ENCODE data around the gene GSX1.
"Not testable (repeated sequence)": the region's sequence is repeated elsewhere in the genome, so short reads cannot be mapped to it uniquely, and the experiment has no call there.

The GSX1 gene

DNA sequence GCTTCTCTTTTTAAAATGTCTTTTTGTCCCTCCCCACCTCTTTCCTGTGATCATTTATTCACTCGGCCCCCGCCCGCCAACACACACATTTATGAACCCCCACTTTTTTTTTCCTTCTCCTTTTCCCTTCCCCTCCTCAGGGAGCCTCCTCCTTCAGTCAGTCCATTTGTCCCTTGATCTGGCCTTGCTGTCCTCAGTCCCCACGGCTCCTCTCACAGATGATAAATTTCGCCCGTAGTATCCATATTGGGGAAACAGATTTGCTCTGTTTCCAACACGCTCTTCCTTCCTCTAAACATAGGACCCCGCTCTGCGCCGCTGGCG is 2.0 kb downstream of the GSX1 start:
- no peak for DNase-seq (ENCODE audit: low read depth in 2 of 2)

DNA sequence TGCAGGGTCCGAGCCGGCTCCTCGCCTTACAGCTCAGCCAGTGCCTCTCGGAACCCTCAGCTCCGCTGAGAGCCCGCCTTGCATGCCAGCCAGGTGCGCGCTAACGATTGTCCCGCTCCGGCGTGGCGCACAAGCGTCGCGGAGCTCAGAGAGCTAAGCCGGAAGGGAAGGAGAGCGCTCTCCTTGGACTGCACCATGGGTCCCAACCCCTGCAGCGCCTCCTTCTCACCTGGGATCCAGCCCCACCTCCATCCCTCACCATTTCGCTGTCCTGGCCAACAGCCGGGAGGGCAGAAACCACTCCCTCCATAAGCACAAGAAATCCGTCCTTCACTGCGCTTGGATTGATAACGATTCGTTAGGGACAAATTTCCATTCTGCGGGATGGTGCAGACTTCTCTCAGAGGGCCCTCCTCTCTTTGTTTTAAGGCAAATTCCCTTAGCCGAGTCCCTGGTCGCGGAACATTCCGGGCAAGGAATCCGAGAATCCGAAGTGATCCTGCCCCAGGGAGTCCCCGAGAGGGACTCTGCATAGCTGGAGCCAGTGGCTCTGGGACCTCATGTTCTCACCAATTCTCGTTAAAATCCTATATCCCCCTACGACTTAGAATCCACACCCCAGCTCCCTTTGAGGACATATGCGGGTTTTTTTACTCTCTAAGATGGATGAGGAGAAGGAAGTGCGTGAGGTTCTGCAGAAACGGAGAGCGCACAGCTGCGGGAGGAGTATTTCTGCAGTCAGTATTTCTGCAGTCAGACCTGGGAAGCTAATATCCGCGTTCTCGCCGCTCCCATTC is 2.8 kb downstream of the GSX1 start:
- no peak for DNase-seq (ENCODE audit: low read depth in 2 of 2)

DNA sequence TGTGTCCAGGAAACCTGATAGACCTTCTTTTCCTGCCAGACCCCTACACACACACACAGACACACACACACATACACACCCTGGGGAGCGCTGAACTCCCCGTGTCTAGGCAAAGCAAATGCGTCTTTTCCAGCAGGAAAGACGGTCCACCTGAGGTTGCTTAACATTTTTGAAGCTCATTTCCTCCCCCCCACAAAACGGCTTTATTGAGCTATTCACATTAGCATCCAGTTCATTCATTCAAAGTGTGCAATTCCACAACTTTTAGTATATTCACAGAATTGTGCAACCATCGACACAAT is 3.4 kb downstream of the GSX1 start:
- DNase-seq (ENCODE audit: low read depth in 2 of 2), result no peak

DNA sequence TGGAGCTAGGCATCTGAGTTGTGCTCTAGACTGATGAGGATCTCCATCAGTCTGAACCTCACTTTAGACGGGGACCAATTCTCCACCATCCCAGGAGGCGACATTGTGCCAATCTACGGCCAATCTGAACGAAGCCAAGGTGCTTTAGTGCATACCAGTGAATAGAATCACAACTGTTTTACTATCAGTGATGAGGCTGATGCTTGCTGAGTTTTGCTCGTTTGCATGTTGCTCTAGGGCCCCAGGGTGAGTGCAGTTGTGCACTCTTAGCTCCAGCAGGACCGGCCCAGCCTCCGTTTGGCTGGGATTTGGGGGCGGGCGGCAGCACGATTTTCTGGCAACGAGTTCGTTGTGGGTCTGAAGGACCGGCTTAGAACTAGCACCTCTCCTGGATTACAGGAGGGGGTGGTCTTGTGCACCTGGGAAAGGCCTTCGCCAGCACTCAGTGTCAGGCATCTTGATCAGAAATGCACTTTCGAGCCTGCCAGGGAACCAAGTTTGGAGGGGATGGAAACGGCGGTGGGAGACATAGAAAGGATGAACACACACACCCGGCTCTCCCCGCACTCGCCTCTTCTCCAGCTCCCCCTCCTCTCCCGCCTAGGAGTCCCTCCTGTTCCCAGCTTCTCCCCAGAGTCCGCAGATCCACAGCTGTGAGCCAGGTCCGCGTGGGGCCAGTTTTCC is 4.4 kb downstream of the GSX1 start:
- DNase-seq (ENCODE audit: low read depth in 2 of 2), result no peak

DNA sequence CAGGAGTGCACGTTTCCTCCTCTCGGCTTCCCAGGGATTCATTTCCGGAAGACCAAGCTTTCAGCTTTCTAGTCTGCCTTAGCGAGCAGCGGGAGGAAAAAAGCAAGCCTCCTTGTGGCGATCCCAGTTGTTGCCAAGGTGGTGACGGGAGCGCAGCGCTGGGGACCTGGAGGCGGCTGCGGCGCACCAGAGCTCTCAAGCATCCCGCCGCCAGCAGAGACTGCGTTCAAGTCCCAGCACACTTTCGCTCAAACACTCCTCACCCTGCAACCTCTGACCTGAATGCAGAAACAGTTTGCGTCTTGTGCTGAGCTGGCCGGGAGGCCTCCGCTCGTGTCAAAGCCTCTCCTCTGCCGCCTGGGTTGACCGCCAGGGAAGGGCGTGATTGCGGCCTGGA is 4.9 kb downstream of the GSX1 start:
- DNase-seq (ENCODE audit: low read depth in 2 of 2), result no peak

DNA sequence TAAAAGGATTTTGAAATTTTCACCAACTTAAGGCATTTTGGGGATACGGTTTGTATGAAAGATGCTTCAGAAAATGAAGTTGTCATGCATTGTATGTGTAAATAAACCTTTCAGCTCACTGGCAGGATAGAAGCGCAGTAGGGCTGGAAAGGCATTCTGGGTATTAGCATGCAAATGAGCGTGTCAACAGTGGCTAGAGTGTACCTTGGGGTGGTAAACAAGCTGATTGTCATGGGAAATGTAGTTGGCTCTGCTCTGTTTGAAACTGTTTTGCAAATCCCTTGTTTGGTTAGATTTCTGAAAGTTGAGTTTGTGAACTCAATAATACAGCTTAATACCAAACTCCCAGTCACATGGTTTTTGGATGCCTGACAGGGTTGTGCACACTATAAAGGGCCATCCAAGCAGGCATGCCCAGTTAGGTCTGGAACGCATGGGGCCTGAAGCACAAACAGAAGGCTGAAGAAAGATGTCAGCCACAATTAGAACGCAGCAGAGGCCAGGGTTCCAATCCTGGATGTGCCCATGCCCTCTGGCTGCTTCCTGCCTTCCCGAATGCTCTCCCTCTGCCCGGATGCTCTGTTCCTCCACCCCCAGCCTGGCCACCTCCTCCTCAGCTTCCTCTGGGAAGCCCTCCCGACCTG is 14.6 kb downstream of the GSX1 start:
- DNase-seq (ENCODE audit: low read depth in 2 of 2), result no peak

DNA sequence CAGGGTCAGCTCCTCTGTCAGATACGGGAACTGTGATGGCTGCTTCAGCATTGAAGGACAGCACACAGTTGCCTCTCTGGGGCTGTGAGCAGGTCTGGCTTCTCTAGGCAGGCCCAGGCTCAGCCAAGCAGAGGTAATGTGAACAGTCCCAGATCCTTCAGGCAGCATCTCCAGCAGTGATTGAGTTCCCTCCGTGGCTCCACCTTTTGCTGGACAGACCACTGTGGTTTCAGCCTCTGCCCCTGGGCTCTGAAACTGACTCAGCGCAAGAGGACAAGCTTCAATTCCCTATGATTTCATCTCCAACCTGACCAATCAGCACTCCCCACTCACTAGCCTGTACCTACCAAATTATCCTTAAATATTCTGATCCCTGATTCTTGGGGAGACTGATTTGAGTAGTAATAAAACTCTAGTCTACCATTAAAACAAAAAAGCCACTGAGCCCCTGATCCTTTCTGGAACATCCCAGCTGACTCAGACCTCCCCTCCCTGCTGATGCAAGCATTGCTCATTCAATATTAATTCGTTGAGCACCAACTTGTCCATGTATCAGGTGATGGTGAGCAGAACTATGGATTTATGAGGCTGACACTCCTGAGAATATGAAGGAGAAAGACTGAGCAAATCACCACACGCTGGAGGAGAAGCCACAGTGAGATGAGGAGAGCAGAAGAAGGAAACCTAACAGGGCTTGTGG is 16.7 kb downstream of the GSX1 start:
- DNase-seq (ENCODE audit: low read depth in 2 of 2), result no peak

DNA sequence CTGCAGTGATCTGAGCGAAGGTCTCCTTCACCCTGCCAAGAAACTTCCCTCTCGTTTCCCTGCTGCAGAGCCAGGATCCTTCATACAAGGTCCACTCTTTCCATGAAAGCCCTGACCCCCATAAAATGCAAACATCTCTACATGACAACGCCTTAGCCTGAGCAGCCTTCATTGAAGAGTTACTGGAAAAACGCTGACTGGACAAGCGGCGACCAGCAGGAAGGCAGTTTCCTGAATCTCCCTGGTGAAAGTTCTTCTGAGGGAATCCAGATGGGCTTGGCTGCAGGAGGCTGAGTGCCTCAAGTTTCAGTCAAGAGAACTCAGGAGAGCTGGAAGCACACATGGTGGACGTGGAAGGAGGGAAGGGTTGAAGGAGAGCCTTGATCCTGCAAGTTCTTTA is 17.7 kb downstream of the GSX1 start:
- DNase-seq (ENCODE audit: low read depth in 2 of 2), result no peak

DNA sequence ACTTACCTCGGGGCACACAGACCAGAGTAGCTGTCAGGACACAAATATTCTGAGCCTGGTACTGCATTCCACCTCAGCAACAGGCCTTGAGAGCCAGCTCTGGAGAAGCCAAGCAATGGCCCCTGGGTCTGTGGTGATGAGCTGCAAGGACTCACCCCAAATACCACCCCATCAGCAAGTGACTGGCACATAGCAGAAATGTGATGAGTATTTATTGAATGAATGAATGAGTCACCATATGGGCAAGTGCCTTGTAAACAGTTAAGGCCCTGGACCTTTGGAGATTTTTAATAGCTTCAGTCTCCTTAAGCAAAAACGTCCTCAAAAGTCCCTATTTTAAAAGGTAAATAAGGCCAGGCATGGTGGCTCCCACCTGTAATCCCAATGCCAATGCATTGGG is 18.2 kb downstream of the GSX1 start:
- DNase-seq (ENCODE audit: low read depth in 2 of 2), result no peak

DNA sequence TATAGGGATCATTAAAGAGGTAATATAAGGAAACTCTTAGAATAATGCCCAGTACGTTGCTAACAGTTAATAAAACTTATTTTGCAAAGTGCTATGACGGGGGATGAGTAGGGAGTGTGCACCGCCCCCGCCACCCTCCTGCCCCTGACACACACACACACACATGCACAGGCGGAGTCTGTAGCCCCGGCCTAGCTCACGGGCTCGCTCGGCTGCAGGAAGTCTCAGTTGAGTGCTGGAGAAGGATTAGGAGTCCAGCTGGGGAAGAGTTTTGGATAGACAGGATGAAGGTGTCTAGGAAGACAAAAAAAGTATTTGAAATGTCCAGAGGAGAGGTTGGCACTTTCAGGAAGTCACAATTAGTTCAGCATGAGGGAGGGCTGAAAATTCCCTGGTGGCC is 21.5 kb downstream of the GSX1 start:
- no peak for DNase-seq (ENCODE audit: low read depth in 2 of 2)

DNA sequence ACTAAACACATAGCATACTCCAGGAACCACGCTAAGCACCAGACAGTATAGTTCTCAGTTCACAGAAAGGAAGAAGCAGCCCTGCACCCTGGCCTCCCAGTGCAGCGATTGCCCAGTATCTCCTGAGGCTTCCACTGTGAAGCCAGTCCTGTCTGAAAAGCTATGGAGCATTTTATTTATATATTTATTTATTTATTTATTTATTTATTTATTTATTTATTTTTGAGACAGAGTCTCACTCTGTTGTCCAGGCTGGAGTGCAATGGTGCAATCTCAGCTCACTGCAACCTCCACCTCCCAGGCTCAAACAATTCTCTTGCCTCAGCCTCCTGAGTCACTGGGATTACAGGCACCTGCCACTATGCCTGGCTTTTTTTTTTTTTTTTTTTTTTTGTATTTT is 25.5 kb downstream of the GSX1 start:
- not testable (repeated sequence) for DNase-seq (ENCODE audit: low read depth in 2 of 2)

DNA sequence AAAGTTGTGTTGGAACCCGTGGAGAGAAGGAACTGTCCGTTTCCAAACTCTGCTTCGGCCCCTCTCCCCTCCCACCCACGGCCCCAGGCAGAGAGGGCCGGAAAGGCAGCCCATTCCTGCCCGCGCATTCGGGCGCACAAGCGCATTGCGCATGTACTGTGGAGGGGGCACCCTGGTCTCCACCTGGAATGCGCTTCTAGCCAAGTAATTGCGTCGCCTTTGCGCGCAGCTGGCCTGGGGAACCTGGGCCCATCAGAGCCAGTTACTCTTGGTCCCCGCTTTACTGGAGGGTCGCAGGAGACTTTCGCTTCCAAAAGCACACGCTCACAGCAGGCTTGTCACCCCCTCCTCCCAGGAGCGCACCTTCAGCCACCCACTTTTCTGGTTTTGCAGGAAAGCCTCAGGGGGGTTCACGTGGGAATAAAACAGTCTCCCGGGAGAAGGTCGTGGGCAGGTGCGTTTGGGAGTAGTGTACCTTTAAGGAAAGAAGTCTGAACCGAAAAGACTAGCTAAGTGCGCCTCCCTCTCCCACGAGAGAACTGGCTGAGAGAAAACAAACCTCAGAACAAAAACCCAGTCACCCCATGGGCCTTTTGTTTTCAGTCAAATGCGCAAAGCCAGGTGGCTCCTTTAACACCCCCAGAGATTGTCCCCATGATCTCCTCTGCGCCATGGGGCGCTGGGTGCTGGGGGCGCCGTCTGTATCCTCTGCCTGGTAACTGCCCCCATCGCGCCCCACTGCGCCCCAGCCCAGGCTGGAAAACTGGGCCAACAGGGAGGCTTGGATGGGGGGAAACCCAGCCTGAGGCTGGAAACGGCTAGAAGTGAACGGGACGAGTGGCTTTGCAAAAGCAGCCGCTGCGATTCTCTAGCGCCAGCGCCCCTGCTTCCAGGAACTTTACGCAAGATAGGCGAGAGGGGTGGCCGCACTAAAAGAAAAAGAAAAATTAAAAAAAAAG is 28.5 kb downstream of the GSX1 start:
- DNase-seq (ENCODE audit: low read depth in 2 of 2), result no peak

DNA sequence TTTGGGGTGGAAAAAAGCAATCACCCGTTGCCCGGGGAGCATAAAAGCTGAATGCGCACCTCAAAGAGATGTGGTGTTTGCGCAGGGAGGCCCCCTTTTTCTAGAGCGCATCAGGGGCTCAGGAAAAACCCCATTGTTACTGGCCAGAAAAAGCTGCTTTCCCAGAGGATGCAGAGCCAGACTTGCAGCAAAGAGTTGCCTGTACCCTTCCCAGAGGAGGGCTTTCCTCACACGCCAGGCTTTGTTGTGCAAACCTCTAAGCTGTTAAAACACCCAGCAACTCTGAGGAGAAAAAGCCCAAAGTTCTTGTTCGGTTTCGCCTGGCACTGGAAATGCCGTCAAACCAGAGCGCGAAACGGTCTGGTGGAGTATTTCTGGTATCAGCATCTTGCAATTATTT is 29.3 kb downstream of the GSX1 start:
- DNase-seq (ENCODE audit: low read depth in 2 of 2), result no peak

DNA sequence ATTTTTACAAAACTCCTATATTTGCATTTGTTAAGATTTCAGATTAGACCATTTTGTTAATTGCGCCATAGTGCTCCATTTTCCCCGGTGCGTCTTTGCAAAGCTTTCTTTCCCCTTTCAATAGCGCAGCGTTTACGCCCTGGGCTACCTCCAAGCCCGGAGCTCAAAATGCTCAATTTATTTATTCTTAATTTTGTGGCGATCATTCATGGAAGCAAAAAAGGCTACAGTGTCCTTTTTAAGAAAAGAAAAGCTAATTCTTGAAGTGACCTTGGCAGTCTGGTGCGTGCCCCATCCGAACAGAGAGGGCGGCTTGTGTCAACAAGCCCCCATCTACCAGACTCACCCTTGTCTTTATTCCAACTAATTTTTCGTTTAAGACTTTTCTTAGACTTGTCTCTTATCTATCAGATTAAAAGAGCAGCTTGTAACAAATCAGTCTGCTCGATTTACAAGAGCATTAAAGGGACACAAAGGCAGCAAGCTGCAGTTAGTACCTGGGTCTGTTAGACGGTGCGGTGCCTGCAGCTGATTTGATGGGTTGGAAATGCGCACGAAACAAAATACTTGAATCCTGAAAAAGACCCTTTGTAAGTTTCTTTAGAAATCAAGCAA is 30.1 kb downstream of the GSX1 start:
- DNase-seq (ENCODE audit: low read depth in 2 of 2), result no peak

DNA sequence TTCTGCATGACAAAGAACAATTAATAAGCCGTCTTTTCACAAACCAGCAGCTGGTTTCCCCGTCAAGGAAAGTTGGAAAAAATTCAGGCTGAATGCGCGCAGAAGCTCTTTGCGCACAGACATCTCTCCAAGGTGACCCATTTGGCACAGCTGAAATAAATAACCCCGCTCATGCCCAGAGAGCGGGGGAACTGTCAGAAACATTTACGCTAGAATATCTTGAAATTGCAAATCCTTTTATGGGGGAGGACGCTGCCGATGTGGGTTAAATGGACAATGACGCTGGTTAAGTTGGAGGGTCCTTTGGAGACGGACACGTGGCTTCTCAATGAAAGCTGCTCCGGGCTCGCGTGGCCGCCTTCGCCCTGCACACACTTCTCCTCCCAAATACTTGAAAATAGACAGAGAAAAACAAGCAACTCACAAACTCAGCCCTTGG is 30.6 kb downstream of the GSX1 start:
- no peak for DNase-seq (ENCODE audit: low read depth in 2 of 2)

DNA sequence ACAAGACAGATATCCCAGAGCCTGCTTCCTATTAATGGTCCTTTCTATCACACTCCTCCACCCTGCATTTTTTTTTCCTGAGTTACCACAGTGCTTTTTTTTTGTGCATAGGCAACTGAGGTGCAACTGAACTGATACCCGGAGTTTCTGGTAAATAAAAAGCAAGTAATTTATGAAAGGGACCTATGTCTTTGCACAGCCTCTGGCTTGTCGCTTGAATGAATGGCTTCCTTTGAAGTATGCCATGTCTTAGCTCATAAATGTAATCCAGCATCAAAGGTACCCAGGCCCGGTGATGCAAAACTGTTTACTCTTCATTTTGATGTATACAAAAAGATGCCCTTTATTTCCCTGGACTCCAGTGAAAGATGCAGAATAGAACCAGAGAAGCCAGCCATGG is 31.8 kb downstream of the GSX1 start:
- no peak for DNase-seq (ENCODE audit: low read depth in 2 of 2)

DNA sequence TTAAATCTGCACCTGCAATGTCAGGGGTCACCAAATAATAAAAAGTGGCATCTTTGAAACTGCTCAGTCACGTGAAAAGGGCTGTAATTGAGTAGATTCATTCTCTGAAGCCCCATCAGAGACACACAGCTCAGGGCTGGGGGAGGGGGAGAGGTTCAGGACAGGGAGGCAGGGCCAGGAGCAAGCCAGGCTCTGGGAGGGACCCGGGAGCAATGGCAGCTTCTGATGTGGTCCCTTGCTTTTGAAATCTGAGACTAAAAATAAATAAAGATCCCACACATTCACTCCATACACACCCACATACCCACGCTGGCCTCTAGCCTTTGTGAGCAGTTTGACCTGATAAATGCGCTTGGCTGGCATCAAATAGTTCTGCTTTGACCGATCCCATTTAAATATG is 32.8 kb downstream of the GSX1 start:
- DNase-seq (ENCODE audit: low read depth in 2 of 2), result no peak

DNA sequence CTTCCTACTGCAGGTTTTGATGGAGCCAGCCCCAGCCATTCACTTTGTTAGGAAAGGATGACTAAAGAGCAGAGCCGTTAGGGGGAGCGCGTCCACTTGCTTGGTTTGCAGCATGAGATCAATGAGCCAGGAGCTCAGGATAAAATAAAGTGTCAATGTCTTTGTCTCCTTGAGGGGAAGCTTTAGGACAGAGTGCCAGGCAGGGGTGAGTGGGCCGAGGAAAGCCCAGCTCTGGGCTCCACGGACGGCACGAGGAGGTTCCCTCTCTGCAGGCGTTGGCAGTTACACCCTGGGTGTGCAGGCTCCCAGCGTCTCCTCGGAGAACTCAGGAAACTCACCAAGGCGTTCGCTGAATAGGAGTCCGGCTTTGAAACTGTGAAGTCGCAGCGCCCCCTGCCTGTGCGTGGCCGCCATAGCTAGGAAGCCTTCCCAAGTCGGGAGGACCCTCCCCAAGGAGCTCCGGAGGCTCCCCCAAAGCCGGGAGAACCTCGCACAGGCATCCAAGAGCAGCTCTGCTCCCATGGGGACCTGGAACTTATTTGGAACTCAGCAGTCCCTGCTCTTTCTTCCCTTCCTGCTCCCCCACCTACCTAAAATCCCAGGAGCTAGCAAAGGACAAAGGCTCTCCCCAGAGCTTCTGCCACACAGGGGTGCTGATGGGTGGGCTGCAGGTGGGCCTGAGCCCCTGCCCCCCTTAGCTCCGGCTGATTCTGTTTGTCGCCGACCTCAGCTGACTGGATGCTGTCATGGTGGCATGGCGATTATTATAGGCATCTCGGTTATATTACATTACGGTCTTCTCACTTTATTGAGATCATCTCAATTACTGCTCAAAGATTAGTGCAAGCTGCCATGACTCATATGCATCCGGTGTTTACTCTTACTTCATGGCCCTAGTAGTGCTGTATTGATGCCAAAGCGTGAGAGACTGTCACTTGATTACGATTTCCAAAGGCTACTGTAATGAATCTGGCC is 34.4 kb downstream of the GSX1 start:
- peak; percentile 62 to 64 for DNase-seq (ENCODE audit: low read depth in 2 of 2)

DNA sequence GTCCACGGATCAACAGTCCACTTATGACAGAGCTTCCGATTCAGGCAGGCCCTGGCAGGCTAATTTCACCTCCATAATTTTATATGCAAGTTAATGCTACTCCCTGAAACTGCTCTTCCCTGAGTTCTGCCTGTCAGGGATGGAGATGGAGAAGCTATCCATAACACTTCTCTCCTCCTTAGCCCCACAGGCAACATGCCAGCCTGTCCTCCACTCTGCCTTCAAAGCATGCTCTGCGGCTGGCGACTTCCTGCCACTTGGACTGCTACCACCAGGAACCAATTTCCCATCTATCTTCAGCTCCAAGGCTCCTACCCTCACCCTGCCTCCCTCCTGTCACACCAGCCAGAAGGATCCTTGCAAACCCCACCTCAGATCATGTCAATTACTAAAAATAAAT is 35.4 kb downstream of the GSX1 start:
- no peak for DNase-seq (ENCODE audit: low read depth in 2 of 2)

DNA sequence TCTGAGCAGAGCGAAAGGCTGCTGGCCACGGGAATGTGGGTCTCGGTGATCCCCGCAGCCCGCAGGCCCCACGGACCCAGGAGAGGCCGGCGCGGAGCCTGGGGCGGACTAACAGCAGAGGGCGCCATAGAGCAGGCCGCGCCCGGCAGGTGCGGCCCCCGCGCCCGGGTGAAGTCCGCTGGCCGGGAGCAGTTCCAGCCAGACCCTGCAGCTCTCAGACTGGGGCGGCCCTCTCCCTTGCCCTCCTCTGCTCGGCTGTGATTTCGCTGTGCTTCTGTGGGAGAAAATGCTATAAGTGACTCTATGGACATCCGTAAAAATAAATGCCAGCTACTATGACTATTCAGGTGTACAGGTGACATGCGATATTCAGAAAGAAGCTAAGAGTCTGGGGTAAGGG is 37.7 kb downstream of the GSX1 start:
- peak; percentile 38 to 55 for DNase-seq (ENCODE audit: low read depth in 2 of 2)

Measured in stimulated activated CD4-positive, alpha-beta T cell treated with anti-CD3 and anti-CD28 coated beads, Interleukin-4, amount 100 ng/mL, for 48 hours (primary cell).